ENCODE data around the gene BCAS3.

DNA sequence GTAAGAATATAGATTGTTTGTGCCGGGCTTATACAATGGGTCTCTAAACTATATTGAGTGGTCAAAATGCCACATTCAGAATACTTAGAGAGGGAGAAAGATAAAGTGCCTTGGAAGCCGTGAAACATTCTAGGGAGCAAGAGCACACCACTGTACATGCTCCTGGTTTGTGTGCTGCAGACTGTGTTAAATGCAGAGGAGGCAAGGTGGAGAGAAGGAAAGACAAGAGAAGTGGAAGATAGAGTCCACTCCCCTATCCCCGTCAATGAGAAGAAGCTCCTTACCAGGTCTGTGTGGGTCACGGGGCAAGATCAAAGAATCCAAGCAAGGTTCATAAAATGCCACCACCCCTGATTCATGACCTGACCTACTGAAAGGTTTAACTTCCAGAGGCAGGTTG lies 454.9 kb downstream of the BCAS3 start:
- no peak for TF ChIP-seq SP1 (IDR thresholded peaks at IDR 0.05; ENCODE audit: low read depth)
- TF ChIP-seq, protein P1, sequence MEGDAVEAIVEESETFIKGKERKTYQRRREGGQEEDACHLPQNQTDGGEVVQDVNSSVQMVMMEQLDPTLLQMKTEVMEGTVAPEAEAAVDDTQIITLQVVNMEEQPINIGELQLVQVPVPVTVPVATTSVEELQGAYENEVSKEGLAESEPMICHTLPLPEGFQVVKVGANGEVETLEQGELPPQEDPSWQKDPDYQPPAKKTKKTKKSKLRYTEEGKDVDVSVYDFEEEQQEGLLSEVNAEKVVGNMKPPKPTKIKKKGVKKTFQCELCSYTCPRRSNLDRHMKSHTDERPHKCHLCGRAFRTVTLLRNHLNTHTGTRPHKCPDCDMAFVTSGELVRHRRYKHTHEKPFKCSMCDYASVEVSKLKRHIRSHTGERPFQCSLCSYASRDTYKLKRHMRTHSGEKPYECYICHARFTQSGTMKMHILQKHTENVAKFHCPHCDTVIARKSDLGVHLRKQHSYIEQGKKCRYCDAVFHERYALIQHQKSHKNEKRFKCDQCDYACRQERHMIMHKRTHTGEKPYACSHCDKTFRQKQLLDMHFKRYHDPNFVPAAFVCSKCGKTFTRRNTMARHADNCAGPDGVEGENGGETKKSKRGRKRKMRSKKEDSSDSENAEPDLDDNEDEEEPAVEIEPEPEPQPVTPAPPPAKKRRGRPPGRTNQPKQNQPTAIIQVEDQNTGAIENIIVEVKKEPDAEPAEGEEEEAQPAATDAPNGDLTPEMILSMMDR (IDR thresholded peaks at IDR 0.05 in 2 of 3, conservative IDR thresholded peaks at IDR 0.05 in 1 of 3; ENCODE audit: borderline replicate concordance in 1 of 3, insufficient read depth in 1 of 3, low read depth in 2 of 3, low read length in 2 of 3), result no peak
- TF ChIP-seq, protein P2, sequence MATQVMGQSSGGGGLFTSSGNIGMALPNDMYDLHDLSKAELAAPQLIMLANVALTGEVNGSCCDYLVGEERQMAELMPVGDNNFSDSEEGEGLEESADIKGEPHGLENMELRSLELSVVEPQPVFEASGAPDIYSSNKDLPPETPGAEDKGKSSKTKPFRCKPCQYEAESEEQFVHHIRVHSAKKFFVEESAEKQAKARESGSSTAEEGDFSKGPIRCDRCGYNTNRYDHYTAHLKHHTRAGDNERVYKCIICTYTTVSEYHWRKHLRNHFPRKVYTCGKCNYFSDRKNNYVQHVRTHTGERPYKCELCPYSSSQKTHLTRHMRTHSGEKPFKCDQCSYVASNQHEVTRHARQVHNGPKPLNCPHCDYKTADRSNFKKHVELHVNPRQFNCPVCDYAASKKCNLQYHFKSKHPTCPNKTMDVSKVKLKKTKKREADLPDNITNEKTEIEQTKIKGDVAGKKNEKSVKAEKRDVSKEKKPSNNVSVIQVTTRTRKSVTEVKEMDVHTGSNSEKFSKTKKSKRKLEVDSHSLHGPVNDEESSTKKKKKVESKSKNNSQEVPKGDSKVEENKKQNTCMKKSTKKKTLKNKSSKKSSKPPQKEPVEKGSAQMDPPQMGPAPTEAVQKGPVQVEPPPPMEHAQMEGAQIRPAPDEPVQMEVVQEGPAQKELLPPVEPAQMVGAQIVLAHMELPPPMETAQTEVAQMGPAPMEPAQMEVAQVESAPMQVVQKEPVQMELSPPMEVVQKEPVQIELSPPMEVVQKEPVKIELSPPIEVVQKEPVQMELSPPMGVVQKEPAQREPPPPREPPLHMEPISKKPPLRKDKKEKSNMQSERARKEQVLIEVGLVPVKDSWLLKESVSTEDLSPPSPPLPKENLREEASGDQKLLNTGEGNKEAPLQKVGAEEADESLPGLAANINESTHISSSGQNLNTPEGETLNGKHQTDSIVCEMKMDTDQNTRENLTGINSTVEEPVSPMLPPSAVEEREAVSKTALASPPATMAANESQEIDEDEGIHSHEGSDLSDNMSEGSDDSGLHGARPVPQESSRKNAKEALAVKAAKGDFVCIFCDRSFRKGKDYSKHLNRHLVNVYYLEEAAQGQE (IDR thresholded peaks at IDR 0.05; ENCODE audit: low read depth), result no peak

All from HCT116 (cell line).